Activated B cell treated with CpG ODN at 0.5 μM for 24 hours (primary cell): ENCODE data around the gene SYNE2. TPM values are rescaled to one million over a fixed set of nuclear protein-coding genes. Genes with fewer than 3 reads are reported as not detected.

Experiments
- ATAC-seq: fragments of 200-7000 bp; cut with Tn5 transposase; one replicate; pipeline ENCODE4 v1.10.0; 2021; ENCODE audit warnings: low read depth, mild to moderate bottlenecking, moderate library complexity
- CTCF ChIA-PET: fragments of 350-600 bp; sonication (Branson Sonifier 250); formaldehyde crosslinking; loops from one replicate; lab custom pipeline; 2021; ENCODE audit warnings: antibody characterized with exemption; lab: Charles Lee
- POLR2A ChIA-PET: fragments of 350-600 bp; sonication (Branson Sonifier 250); formaldehyde crosslinking; loops from one replicate; lab custom pipeline; 2021; ENCODE audit warnings: antibody characterized with exemption; lab: Charles Lee
- DNase-seq: peaks from one replicate; pipeline ENCODE4 v3.0.0; 2022
- H3K27ac Mint-ChIP-seq: one replicate; pipeline ENCODE4 v1.8.0; 2020; ENCODE audit warnings: mixed read lengths
- H3K27me3 Mint-ChIP-seq: one replicate; pipeline ENCODE4 v1.8.0; 2021; ENCODE audit warnings: mixed read lengths
- H3K36me3 Mint-ChIP-seq: one replicate; pipeline ENCODE4 v1.8.0; 2021; ENCODE audit warnings: low read depth, mixed read lengths
- H3K4me1 Mint-ChIP-seq: one replicate; pipeline ENCODE4 v1.8.0; 2021; ENCODE audit warnings: mixed read lengths
- H3K4me3 Mint-ChIP-seq: one replicate; pipeline ENCODE4 v1.8.0; 2020; ENCODE audit warnings: mild to moderate bottlenecking, mixed read lengths
- H3K9me3 Mint-ChIP-seq: one replicate; pipeline ENCODE4 v1.8.0; 2020; ENCODE audit warnings: mixed read lengths
- intact Hi-C: fragments of 100-400 bp; cut with micrococcal nuclease; formaldehyde crosslinking; loops from one replicate; pipeline ENCODE4 v1.15.1; 2024
- total RNA-seq: library from RNA; stranded (reverse); gene quantifications from 2 replicates; pipeline ENCODE4 v1.2.3, GENCODE V29; 2022
- TF ChIP-seq, protein P1 (sequence below): fragments of 200-600 bp; IDR thresholded peaks from one replicate; pipeline ENCODE4 v1.8.0; 2022; ENCODE audit warnings: antibody characterized with exemption, mild to moderate bottlenecking

The SYNE2 gene
- total RNA-seq, 1 donor from 2014 or later, result 40.1 TPM

DNA sequence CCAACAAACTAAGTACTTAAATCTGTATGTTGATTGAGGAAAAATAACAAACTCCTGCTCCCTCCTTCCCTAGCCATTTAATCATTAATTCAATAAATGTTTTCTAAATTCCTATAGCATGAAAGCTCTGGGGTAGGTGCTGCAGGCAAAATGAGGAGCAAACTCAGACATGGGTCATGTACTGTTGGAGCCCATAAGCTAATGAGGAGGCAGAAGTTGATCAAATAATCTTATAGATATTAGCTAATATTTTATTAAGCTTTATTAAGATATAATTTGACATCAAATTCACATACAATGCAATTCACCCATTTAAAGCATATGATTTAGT is 70.6 kb downstream of the SYNE2 start:
- Mint-ChIP-seq H3K27me3 (no peaks in the 10 kb centered on the region), H3K27ac (no peak overlapping the region), H3K9me3 (peaks cover 4% of the 10 kb centered on the region), H3K36me3 (peaks cover 3% of the 10 kb centered on the region), H3K4me3 (no peak overlapping the region), H3K4me1 (no peaks in the 10 kb centered on the region)
- DNase-seq (no peak), ATAC-seq (no peak)
- POLR2A ChIA-PET, result no interaction called here
- TF ChIP-seq, protein P1, sequence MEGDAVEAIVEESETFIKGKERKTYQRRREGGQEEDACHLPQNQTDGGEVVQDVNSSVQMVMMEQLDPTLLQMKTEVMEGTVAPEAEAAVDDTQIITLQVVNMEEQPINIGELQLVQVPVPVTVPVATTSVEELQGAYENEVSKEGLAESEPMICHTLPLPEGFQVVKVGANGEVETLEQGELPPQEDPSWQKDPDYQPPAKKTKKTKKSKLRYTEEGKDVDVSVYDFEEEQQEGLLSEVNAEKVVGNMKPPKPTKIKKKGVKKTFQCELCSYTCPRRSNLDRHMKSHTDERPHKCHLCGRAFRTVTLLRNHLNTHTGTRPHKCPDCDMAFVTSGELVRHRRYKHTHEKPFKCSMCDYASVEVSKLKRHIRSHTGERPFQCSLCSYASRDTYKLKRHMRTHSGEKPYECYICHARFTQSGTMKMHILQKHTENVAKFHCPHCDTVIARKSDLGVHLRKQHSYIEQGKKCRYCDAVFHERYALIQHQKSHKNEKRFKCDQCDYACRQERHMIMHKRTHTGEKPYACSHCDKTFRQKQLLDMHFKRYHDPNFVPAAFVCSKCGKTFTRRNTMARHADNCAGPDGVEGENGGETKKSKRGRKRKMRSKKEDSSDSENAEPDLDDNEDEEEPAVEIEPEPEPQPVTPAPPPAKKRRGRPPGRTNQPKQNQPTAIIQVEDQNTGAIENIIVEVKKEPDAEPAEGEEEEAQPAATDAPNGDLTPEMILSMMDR, result no peak
- intact Hi-C loops, result no loop called here
- CTCF ChIA-PET, result interaction anchor here (0.7 kb wide), 1 partner anchor 34 kb away, joined by 3 read pairs; no protein-coding TSS in a partner anchor

DNA sequence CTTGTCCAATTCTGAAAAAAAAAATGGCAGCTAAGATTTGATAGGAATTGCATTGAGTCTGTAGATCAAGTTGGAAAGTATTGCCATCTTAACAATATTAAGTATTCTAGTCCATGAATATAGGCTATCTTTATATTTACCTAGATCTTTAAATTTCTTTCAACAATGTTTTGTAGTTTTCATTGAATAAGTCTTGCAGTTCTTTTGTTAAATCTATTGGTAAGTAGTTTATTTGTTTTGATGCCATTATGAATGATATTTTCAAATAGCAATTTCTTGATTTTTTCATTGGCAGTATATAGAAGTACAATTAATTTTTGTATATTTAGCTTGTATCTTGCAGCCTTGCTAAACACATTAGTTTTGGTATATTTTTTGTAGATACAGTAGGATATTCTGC is 71.6 kb downstream of the SYNE2 start:
- DNase-seq, result no peak
- Mint-ChIP-seq H3K4me3 (no peak overlapping the region), H3K27me3 (no peaks in the 10 kb centered on the region), H3K9me3 (peaks cover 4% of the 10 kb centered on the region), H3K27ac (no peak overlapping the region), H3K36me3 (peaks cover 3% of the 10 kb centered on the region), H3K4me1 (no peaks in the 10 kb centered on the region)
- ChIA-PET POLR2A (no interaction called here), CTCF (no interaction called here)
- intact Hi-C loops, result no loop called here
- no peak for ATAC-seq
- TF ChIP-seq, protein P1, result no peak

DNA sequence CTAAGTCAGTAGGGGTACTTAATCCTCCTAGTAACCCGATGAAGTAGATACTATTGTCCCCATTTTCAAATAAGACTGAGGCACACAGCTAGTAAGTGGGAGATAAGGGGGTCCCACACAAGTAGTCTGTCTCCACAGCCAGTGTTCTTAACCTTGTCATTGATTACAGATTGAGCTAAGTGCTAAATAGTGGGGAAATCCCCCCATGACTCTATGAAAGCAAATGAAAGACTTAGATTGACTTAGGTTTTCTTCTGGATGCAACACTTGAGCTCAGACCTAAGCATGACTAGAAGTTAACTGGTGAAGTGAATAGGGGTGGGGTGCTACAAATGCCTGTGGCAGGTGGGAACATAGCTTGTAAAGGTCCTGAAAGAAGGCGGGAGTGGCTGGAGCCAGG is 73.8 kb downstream of the SYNE2 start:
- CTCF ChIA-PET, result no interaction called here
- ATAC-seq (no peak), DNase-seq (no peak)
- intact Hi-C loops, result no loop called here
- TF ChIP-seq, protein P1, result no peak
- POLR2A ChIA-PET, result no interaction called here
- Mint-ChIP-seq H3K9me3 (peaks cover 4% of the 10 kb centered on the region), H3K4me1 (no peaks in the 10 kb centered on the region), H3K27ac (no peak overlapping the region), H3K4me3 (no peak overlapping the region), H3K27me3 (no peaks in the 10 kb centered on the region), H3K36me3 (peaks cover 3% of the 10 kb centered on the region)

DNA sequence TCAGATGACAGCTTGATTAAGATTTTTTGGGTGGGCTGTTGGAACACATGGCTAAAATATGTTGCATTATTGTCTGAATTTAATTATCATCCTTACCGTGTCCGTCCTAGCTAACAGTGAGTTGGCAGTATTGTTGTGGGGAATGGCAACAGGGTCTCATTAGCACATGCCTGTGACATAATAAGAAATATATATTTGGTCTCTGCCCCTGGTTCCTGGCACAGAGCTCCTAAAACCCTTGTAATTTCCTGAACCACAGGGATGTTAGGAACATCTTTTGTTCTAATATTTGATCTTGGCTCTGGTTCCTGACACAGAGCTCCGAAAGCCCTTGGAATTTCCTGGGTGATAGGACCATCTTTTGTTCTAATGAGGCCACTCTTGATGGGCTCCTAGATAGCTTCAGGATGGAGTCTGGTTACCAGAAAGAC is 76.0 kb downstream of the SYNE2 start:
- POLR2A ChIA-PET, result no interaction called here
- no peak for ATAC-seq

DNA sequence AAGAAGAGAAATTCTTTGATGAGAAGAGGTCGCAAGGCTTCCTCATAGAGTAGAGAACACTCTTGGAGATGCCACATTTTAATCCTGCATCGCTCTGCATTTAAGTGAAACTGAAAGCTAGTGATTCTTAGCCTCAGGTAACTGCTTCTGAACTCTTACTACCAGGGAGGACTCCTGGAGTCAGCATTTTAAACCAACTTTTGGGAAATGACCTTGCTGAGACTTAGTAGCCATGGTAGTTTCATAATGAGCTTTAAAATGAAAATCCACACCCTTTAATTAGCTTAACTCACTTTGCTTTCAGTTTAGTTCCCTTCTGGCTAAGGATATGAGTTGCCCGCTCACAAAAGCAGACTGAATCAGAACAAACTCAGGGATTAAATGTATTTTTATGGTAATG is 80.3 kb downstream of the SYNE2 start:
- Mint-ChIP-seq H3K4me1 (peaks cover 7% of the 10 kb centered on the region), H3K27ac (no peak overlapping the region), H3K36me3 (no peaks in the 10 kb centered on the region), H3K27me3 (no peaks in the 10 kb centered on the region), H3K9me3 (no peaks in the 10 kb centered on the region), H3K4me3 (peak overlapping the region; percentile 11)
- POLR2A ChIA-PET, result no interaction called here
- TF ChIP-seq, protein P1, result no peak
- CTCF ChIA-PET, result no interaction called here
- ATAC-seq, result no peak
- intact Hi-C loops, result no loop called here
- DNase-seq, result no peak

More for the DNA sequence above, 76.0 kb downstream of the SYNE2 start:
- Mint-ChIP-seq H3K27me3 (no peaks in the 10 kb centered on the region), H3K27ac (no peak overlapping the region), H3K36me3 (peaks cover 3% of the 10 kb centered on the region), H3K4me1 (peaks cover 7% of the 10 kb centered on the region), H3K4me3 (no peak overlapping the region), H3K9me3 (peaks cover 4% of the 10 kb centered on the region)
- CTCF ChIA-PET, result interaction anchor here (0.7 kb wide), 1 partner anchor 69 kb away, joined by 3 read pairs; no protein-coding TSS in a partner anchor
- intact Hi-C loops, result no loop called here
- TF ChIP-seq, protein P1, result no peak
- DNase-seq, result no peak
